ENCODE data around the gene RASSF5.
A peak's percentile ranks its signal among the peaks of the same experiment; 100 is the strongest.
"Not testable (repeated sequence)": the region's sequence is repeated elsewhere in the genome, so short reads cannot be mapped to it uniquely, and the experiment has no call there.

The RASSF5 gene

GRCh38 chr1:206591226-206591625, 83.9 kb downstream of the RASSF5 start:
- DNase-seq: no peak

GRCh38 chr1:206591696-206592095, 84.4 kb downstream of the RASSF5 start:
- no peak for DNase-seq

- no peak for DNase-seq
Observed at GRCh38 chr1:206593351-206593925, 86.1 kb downstream of the RASSF5 start.

- DNase-seq: no peak
Observed at GRCh38 chr1:206595581-206596318, 88.4 kb downstream of the RASSF5 start.

- no peak for DNase-seq
Observed at GRCh38 chr1:206596319-206596666, 89.0 kb downstream of the RASSF5 start.

- no peak for DNase-seq
Observed at GRCh38 chr1:206600527-206600926, 93.2 kb downstream of the RASSF5 start.

GRCh38 chr1:206604861-206605260, 97.5 kb downstream of the RASSF5 start:
- DNase-seq: no peak

GRCh38 chr1:206606867-206607266, 99.5 kb downstream of the RASSF5 start:
- DNase-seq: no peak

GRCh38 chr1:206608108-206608698, 100.9 kb downstream of the RASSF5 start:
- DNase-seq: peak in 1 of 2 experiments; percentile 7

- DNase-seq: no peak
Observed at GRCh38 chr1:206609229-206609991, 102.1 kb downstream of the RASSF5 start.

GRCh38 chr1:206612129-206612876, 105.0 kb downstream of the RASSF5 start, which contains the start of gene EIF2D:
EIF2D (minus strand) TSS chr1:206612465; CDS start chr1:206612342, 123 bp downstream.
- peak; percentile 87 to 95 for DNase-seq

- DNase-seq: not testable (repeated sequence)
Observed at GRCh38 chr1:206626396-206626795, 119.1 kb downstream of the RASSF5 start.

- DNase-seq: no peak
Observed at GRCh38 chr1:206628916-206629315, 121.6 kb downstream of the RASSF5 start.

- DNase-seq: peak; percentile 44 to 73
Observed at GRCh38 chr1:206631085-206631509, 123.8 kb downstream of the RASSF5 start.

GRCh38 chr1:206633708-206634121, 126.4 kb downstream of the RASSF5 start:
- no peak for DNase-seq

- peak; percentile 62 to 88 for DNase-seq
Observed at GRCh38 chr1:206634365-206635079, 127.2 kb downstream of the RASSF5 start.

GRCh38 chr1:206635080-206635977, 128.0 kb downstream of the RASSF5 start, which contains the start of gene DYRK3:
DYRK3 (plus strand) TSS chr1:206635536; CDS start chr1:206635704, 168 bp downstream.
- DNase-seq: peak; percentile 83 to 90

- DNase-seq: no peak
Observed at GRCh38 chr1:206635978-206636345, 128.6 kb downstream of the RASSF5 start.

- no peak for DNase-seq
Observed at GRCh38 chr1:206636671-206637070, 129.3 kb downstream of the RASSF5 start.

GRCh38 chr1:206637605-206638004, 130.3 kb downstream of the RASSF5 start:
- no peak for DNase-seq

Measured in NCI-H1930 (cell line).